K562 (cell line): ENCODE results near the gene CCDC138. TPM values are rescaled to one million over a fixed set of nuclear protein-coding genes. Genes with fewer than 3 reads are reported as not detected.

ENCODE experiments used
- EWSR1 ChIP-seq: fragments of 450-650 bp; IDR thresholded peaks from 2 replicates; pipeline ENCODE4 v1.6.1; 2018; ENCODE audit warnings: borderline replicate concordance, mild to moderate bottlenecking, low read depth, moderate library complexity; ENCODE audit not compliant: partially characterized antibody
- HOMEZ ChIP-seq: fragments of 250-450 bp; sonication (Bioruptor Pico); IDR thresholded peaks from 2 replicates; pipeline ENCODE4 v1.4.0; 2020; ENCODE audit warnings: mild to moderate bottlenecking, moderate library complexity
- MAFF ChIP-seq: IDR thresholded peaks from 2 replicates; pipeline ENCODE4 v1.6.1; 2012; ENCODE audit warnings: low read length, improper control_type of control experiment
- POU5F1 ChIP-seq: fragments of 150-350 bp; IDR thresholded peaks from 2 replicates; pipeline ENCODE4 v1.6.1; 2014; ENCODE audit warnings: borderline replicate concordance, low read length, low read depth, mild to moderate bottlenecking; ENCODE audit not compliant: partially characterized antibody
- RAD51 ChIP-seq: fragments of 450-650 bp; IDR thresholded peaks from 2 replicates; pipeline ENCODE4 v1.7.1; 2016; ENCODE audit warnings: low read depth, mild to moderate bottlenecking, borderline replicate concordance
- SRSF1 ChIP-seq: fragments of 200-400 bp; formaldehyde crosslinking; IDR thresholded peaks from 2 replicates; pipeline ENCODE4 v1.6.1; 2017; ENCODE audit warnings: mild to moderate bottlenecking, low read depth, low read length, moderate library complexity
- TEAD1 ChIP-seq, 2 experiments: fragments of 450-650 bp in 1 of 2; sonication (generic) in 1 of 2; formaldehyde crosslinking; IDR thresholded peaks; 2 replicates each; pipeline versions ENCODE4 v1.4.0 to v1.8.0; 2020 to 2022; ENCODE audit warnings: mild to moderate bottlenecking in 2 of 2, missing genetic modification reagents in 1 of 2
- ZBTB11 ChIP-seq, 3 experiments: fragments of 200-800 bp in 1 of 3; fragments of 250-450 bp in 1 of 3; fragments of 450-650 bp in 1 of 3; sonication (Bioruptor Pico) in 1 of 3; sonication (Bioruptor generic) in 1 of 3; formaldehyde crosslinking in 1 of 3; IDR thresholded peaks; 2 replicates each; pipeline versions ENCODE4 v1.6.1 to v1.8.0; 2016 to 2022; ENCODE audit warnings: mild to moderate bottlenecking in 2 of 3, missing genetic modification characterization in 2 of 3, missing compliant biosample characterization in 1 of 3, moderate library complexity in 1 of 3
- ZFP30 ChIP-seq: fragments of 250-450 bp; sonication (Bioruptor Pico); IDR thresholded peaks from 2 replicates; pipeline ENCODE4 v1.8.0; 2022; ENCODE audit warnings: moderate library complexity, mild to moderate bottlenecking, inconsistent platforms, borderline replicate concordance
- polyA plus RNA-seq, 8 experiments: library from polyadenylated mRNA; depleted of rRNA in 4 of 8; stranded (reverse) in 5 of 8; unstranded in 3 of 8; fragments of >200 nt; fragmentation: Nextera tagmentation in 2 of 8; fragmentation: Illumina TruSeq in 1 of 8; extraction: Ambion mirVana in 2 of 8; extraction: Trizol in 1 of 8; gene quantifications; 2 replicates each; pipeline versions ENCODE4 v1.2.1 to v1.2.3, GENCODE V29; 2011 to 2014; ENCODE audit warnings: inconsistent platforms in 1 of 8, missing spikeins in 1 of 8
- total RNA-seq, 7 experiments: library from RNA; depleted of rRNA in 6 of 7; stranded (reverse); fragments of >200 nt in 6 of 7; fragmentation: Illumina TruSeq in 2 of 7; extraction: Trizol in 2 of 7; gene quantifications; 2 replicates each; pipeline versions ENCODE4 v1.2.1 to v1.2.3, GENCODE V29; 2011 to 2021; ENCODE audit warnings: low replicate concordance in 1 of 7
- TF ChIP-seq, protein P1 (sequence below): fragments of 250-450 bp; sonication (Bioruptor Pico); IDR thresholded peaks from 2 replicates; pipeline ENCODE4 v1.4.0; 2020
- TF ChIP-seq, protein P2 (sequence below): sonication (generic); formaldehyde crosslinking; IDR thresholded peaks from 2 replicates; pipeline ENCODE4 v1.9.0; 2022; ENCODE audit warnings: mild to moderate bottlenecking, missing genetic modification reagents

Gene CCDC138
- total and polyA plus RNA-seq, 9 of the 15 experiments (the other 6 are each of a cell fraction or from before 2014, with no cell fraction given): 17.5 to 44.6 (median 26.7) TPM

- TF ChIP-seq ZBTB11 (CRISPR knock-in tag; IDR thresholded peaks at IDR 0.05): no peak; a peak in 1 of 6 replicates
- no peak for TF ChIP-seq EWSR1
- TF ChIP-seq TEAD1 (CRISPR knock-in tag; IDR thresholded peaks at IDR 0.05): peak in 1 of 2 experiments; percentile 69; a peak in 1 of 4 replicates
- TF ChIP-seq, protein P1, sequence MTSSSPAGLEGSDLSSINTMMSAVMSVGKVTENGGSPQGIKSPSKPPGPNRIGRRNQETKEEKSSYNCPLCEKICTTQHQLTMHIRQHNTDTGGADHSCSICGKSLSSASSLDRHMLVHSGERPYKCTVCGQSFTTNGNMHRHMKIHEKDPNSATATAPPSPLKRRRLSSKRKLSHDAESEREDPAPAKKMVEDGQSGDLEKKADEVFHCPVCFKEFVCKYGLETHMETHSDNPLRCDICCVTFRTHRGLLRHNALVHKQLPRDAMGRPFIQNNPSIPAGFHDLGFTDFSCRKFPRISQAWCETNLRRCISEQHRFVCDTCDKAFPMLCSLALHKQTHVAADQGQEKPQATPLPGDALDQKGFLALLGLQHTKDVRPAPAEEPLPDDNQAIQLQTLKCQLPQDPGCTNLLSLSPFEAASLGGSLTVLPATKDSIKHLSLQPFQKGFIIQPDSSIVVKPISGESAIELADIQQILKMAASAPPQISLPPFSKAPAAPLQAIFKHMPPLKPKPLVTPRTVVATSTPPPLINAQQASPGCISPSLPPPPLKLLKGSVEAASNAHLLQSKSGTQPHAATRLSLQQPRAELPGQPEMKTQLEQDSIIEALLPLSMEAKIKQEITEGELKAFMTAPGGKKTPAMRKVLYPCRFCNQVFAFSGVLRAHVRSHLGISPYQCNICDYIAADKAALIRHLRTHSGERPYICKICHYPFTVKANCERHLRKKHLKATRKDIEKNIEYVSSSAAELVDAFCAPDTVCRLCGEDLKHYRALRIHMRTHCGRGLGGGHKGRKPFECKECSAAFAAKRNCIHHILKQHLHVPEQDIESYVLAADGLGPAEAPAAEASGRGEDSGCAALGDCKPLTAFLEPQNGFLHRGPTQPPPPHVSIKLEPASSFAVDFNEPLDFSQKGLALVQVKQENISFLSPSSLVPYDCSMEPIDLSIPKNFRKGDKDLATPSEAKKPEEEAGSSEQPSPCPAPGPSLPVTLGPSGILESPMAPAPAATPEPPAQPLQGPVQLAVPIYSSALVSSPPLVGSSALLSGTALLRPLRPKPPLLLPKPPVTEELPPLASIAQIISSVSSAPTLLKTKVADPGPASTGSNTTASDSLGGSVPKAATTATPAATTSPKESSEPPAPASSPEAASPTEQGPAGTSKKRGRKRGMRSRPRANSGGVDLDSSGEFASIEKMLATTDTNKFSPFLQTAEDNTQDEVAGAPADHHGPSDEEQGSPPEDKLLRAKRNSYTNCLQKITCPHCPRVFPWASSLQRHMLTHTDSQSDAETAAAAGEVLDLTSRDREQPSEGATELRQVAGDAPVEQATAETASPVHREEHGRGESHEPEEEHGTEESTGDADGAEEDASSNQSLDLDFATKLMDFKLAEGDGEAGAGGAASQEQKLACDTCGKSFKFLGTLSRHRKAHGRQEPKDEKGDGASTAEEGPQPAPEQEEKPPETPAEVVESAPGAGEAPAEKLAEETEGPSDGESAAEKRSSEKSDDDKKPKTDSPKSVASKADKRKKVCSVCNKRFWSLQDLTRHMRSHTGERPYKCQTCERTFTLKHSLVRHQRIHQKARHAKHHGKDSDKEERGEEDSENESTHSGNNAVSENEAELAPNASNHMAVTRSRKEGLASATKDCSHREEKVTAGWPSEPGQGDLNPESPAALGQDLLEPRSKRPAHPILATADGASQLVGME (CRISPR knock-in tag): no peak
- no peak for TF ChIP-seq RAD51
- no peak for TF ChIP-seq MAFF
- TF ChIP-seq POU5F1: no peak
- TF ChIP-seq, protein P2, sequence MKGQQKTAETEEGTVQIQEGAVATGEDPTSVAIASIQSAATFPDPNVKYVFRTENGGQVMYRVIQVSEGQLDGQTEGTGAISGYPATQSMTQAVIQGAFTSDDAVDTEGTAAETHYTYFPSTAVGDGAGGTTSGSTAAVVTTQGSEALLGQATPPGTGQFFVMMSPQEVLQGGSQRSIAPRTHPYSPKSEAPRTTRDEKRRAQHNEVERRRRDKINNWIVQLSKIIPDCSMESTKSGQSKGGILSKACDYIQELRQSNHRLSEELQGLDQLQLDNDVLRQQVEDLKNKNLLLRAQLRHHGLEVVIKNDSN (CRISPR knock-in tag): peak; percentile 40
- no peak for TF ChIP-seq HOMEZ (CRISPR knock-in tag)
- no peak for TF ChIP-seq SRSF1
- no peak for TF ChIP-seq ZFP30 (CRISPR knock-in tag)
Measured at GRCh38 chr2:108786354-108787215, at the start of gene CCDC138 (continued).
